HFF-Myc (cell line): Measurements from ENCODE around the gene PDX1.

ENCODE experiments used
- DNase-seq: peaks from one replicate; pipeline ENCODE4 v3.0.0-alpha.2; 2011; ENCODE audit warnings: low read depth; ENCODE audit errors: extremely low read depth
- H3K4me3 ChIP-seq: replicated peaks from 2 replicates; pipeline ENCODE4 v1.5.1; 2011; ENCODE audit warnings: low read depth, mild to moderate bottlenecking, control low read depth, low read length
- TF ChIP-seq, protein P1 (sequence below): IDR thresholded peaks from 2 replicates; pipeline ENCODE4 v1.5.1; 2012; ENCODE audit warnings: mild to moderate bottlenecking, low read depth, low read length, control low read depth; ENCODE audit errors: missing control alignments

The PDX1 gene

DNA sequence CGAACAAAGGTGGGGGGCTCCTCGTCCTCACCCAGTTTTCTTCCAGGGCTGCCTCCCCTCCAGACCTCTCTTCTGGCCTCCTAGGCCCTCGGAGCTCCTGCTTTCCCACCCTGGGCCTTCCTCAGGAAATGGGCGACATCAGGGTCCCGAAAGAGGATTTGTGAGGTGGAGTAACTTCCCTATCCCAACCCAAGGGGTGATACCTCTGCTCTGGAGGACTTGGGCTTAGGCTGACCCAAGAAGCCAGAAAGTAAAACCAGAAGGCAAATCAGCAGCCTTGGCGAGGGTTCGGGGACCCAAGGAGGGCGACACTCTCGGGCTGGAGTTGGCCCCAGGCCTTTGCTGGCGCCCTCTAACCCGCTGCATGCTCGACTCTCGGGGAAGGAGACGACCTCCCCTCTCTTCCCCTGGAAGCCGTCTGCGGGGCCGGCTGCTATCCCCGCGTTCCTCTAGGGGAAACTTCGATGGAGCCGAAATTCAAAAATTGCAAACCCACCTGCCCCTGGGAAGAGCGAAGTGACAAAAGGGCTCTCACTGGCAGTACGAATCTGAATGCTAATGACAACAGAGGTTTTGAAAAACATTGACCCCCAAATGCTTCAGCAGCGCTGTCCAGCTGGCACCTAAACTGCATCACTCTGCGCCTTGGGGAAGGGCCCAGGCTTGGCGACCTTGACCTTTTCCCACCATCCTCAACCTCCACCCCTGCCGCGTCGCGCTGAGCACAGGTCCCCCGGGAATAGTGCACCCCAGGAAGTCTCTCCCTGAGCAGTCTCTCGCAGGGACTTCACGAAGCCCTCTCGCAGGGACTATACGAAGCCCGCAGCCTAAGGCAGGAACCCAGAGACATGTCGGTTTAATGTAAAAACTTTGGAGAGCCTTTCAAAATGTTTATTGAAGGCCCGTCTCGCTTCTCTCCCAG is 2.4 kb downstream of the PDX1 start:
- no peak overlapping the region for H3K4me3 ChIP-seq
- TF ChIP-seq, protein P1, sequence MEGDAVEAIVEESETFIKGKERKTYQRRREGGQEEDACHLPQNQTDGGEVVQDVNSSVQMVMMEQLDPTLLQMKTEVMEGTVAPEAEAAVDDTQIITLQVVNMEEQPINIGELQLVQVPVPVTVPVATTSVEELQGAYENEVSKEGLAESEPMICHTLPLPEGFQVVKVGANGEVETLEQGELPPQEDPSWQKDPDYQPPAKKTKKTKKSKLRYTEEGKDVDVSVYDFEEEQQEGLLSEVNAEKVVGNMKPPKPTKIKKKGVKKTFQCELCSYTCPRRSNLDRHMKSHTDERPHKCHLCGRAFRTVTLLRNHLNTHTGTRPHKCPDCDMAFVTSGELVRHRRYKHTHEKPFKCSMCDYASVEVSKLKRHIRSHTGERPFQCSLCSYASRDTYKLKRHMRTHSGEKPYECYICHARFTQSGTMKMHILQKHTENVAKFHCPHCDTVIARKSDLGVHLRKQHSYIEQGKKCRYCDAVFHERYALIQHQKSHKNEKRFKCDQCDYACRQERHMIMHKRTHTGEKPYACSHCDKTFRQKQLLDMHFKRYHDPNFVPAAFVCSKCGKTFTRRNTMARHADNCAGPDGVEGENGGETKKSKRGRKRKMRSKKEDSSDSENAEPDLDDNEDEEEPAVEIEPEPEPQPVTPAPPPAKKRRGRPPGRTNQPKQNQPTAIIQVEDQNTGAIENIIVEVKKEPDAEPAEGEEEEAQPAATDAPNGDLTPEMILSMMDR, result no peak
- DNase-seq, result no peak

GRCh38 chr13:27922883-27923612 is 3.2 kb downstream of the PDX1 start:
- no peak overlapping the region for H3K4me3 ChIP-seq
- DNase-seq, result no peak

GRCh38 chr13:27923794-27924528 is 4.2 kb downstream of the PDX1 start:
- TF ChIP-seq, protein P1, result no peak
- no peak for DNase-seq
- H3K4me3 ChIP-seq, result no peak overlapping the region

More at GRCh38 chr13:27922883-27923612, 3.2 kb downstream of the PDX1 start:
- TF ChIP-seq, protein P1, result no peak

DNA sequence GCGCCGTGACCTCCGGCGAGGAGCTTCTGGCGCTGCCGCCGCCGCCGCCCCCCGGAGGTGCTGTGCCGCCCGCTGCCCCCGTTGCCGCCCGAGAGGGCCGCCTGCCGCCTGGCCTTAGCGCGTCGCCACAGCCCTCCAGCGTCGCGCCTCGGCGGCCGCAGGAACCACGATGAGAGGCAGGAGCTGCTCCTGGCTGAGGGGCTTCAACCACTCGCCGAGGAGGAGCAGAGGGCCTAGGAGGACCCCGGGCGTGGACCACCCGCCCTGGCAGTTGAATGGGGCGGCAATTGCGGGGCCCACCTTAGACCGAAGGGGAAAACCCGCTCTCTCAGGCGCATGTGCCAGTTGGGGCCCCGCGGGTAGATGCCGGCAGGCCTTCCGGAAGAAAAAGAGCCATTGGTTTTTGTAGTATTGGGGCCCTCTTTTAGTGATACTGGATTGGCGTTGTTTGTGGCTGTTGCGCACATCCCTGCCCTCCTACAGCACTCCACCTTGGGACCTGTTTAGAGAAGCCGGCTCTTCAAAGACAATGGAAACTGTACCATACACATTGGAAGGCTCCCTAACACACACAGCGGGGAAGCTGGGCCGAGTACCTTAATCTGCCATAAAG is 4.8 kb downstream of the PDX1 start:
- TF ChIP-seq, protein P1, result no peak
- DNase-seq, result no peak
- H3K4me3 ChIP-seq, result no peak overlapping the region

DNA sequence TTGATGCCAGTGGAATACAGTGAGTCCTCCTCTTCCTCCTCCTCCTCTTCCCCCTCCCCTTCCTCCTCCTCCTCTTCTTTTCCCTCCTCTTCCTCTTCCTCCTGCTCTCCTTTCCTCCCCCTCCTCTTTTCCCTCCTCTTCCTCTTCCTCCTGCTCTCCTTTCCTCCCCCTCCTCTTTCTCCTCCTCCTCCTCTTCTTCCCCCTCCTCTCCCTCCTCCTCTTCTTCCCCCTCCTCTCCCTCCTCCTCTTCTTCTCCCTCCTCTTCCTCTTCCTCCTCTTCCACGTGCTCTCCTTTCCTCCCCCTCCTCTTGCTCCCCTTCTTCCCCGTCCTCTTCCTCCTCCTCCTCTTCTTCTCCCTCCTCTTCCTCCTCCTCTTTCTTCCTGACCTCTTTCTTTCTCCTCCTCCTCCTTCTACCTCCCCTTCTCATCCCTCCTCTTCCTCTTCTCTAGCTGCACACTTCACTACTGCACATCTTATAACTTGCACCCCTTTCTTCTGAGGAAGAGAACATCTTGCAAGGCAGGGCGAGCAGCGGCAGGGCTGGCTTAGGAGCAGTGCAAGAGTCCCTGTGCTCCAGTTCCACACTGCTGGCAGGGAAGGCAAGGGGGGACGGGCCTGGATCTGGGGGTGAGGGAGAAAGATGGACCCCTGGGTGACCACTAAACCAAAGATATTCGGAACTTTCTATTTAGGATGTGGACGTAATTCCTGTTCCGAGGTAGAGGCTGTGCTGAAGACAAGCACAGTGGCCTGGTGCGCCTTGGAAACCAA is 5.6 kb downstream of the PDX1 start:
- no peak for DNase-seq
- TF ChIP-seq, protein P1, result no peak
- no peak overlapping the region for H3K4me3 ChIP-seq
